ENCODE results near the gene MYO9B.

Gene MYO9B

DNA sequence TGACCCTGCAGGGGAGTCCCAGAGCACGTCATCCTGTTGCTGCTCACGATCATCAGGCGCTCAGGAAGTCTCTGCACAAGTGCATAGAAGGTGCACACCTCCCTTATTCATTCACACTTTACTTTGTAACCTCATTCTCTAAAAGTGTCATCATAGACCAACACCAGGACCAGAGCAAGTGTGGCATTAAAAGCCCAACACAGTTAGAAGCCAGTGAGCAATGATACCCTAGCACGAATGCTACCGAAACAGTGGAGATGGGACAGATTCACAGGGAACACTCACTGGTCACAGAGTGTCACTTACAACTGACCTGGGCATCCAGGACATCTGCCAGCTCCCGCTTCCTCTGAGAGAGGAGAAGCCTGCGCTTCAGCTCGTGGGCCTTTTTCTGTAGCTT lies 17.3 kb upstream of the MYO9B start:
- H3K9ac ChIP-seq (ENCODE audit: low read length in 5 of 5): no peak overlapping the region
- H3K4me3 ChIP-seq (ENCODE audit: low read depth in 1 of 5, low read length in 5 of 5): peak overlapping the region in 1 of 5 donors; percentile 16
- H3K36me3 ChIP-seq (ENCODE audit: control insufficient read depth in 5 of 5, insufficient read depth in 5 of 5, low read length in 5 of 5): peaks cover 4 to 50% (median 40%) of the 10 kb centered on the region in 5 donors
- no peaks in the 10 kb centered on the region for H3K27me3 ChIP-seq (ENCODE audit: control insufficient read depth in 5 of 5, insufficient read depth in 4 of 5, low read length in 5 of 5)
- peaks cover 0 to 7% (median 3%) of the 10 kb centered on the region in 5 donors for H3K4me1 ChIP-seq (ENCODE audit: control insufficient read depth in 5 of 5, insufficient read depth in 5 of 5, low read length in 5 of 5)
- peaks cover 3 to 15% (median 13%) of the 10 kb centered on the region in 5 donors for H3K9me3 ChIP-seq (ENCODE audit: control insufficient read depth in 5 of 5, low read length in 5 of 5)
- no peak overlapping the region for H3K27ac ChIP-seq (ENCODE audit: low read depth, low read length)

DNA sequence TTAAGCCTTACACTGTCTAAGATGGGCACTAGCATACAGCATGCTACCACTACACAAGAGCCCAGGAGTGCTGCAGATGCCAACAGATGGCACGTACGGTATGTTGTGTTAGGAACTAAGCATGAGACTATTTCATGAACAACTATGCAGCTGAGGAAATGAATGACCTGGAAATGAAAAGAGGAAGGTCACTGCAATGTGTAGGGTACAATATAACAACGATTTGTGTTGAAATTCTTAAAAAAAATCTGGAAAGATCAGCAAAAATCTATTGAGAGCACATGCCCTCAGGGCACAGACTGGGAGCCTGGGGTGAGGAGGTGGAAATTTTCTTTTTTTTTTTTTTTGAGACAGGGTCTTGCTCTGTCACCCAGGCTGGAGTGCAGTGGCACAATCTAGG lies 14.8 kb upstream of the MYO9B start:
- no peaks in the 10 kb centered on the region for H3K27me3 ChIP-seq (ENCODE audit: control insufficient read depth in 5 of 5, insufficient read depth in 4 of 5, low read length in 5 of 5)
- H3K9ac ChIP-seq (ENCODE audit: low read length in 5 of 5): no peak overlapping the region
- H3K36me3 ChIP-seq (ENCODE audit: control insufficient read depth in 5 of 5, insufficient read depth in 5 of 5, low read length in 5 of 5): peaks cover 4 to 33% (median 29%) of the 10 kb centered on the region in 5 donors
- no peak overlapping the region for H3K27ac ChIP-seq (ENCODE audit: low read depth, low read length)
- peaks cover 3 to 15% (median 13%) of the 10 kb centered on the region in 5 donors for H3K9me3 ChIP-seq (ENCODE audit: control insufficient read depth in 5 of 5, low read length in 5 of 5)
- H3K4me3 ChIP-seq (ENCODE audit: low read depth in 1 of 5, low read length in 5 of 5): no peak overlapping the region
- peaks cover 0 to 7% (median 3%) of the 10 kb centered on the region in 5 donors for H3K4me1 ChIP-seq (ENCODE audit: control insufficient read depth in 5 of 5, insufficient read depth in 5 of 5, low read length in 5 of 5)

DNA sequence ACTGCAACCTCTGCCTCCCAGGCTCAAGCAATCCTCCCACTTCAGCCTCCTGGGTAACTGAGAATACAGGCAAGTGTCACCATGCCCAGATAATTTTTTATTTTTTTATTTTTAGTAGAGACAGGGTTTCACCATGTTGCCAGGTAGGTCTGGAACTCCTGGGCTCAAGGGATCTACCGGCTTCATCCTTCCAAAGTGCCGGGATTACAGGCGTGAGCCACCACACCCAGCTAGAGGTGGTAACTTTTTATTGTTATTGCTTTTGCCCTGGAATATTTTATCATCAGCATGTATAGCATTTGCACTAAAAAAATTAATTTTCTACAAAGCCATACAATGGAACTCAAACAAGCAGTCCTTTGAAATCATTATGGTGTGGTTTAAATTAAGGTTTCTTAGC lies 14.4 kb upstream of the MYO9B start:
- Histone ChIP-seq H3K36me3 (ENCODE audit: control insufficient read depth in 5 of 5, insufficient read depth in 5 of 5, low read length in 5 of 5) (peaks cover 4 to 29% (median 25%) of the 10 kb centered on the region in 5 donors), H3K27ac (ENCODE audit: low read depth, low read length) (no peak overlapping the region), H3K27me3 (ENCODE audit: control insufficient read depth in 5 of 5, insufficient read depth in 4 of 5, low read length in 5 of 5) (no peaks in the 10 kb centered on the region), H3K9ac (ENCODE audit: low read length in 5 of 5) (no peak overlapping the region), H3K4me1 (ENCODE audit: control insufficient read depth in 5 of 5, insufficient read depth in 5 of 5, low read length in 5 of 5) (peaks cover 0 to 7% (median 3%) of the 10 kb centered on the region in 5 donors), H3K9me3 (ENCODE audit: control insufficient read depth in 5 of 5, low read length in 5 of 5) (peaks cover 3 to 15% (median 13%) of the 10 kb centered on the region in 5 donors), H3K4me3 (ENCODE audit: low read depth in 1 of 5, low read length in 5 of 5) (no peak overlapping the region)

DNA sequence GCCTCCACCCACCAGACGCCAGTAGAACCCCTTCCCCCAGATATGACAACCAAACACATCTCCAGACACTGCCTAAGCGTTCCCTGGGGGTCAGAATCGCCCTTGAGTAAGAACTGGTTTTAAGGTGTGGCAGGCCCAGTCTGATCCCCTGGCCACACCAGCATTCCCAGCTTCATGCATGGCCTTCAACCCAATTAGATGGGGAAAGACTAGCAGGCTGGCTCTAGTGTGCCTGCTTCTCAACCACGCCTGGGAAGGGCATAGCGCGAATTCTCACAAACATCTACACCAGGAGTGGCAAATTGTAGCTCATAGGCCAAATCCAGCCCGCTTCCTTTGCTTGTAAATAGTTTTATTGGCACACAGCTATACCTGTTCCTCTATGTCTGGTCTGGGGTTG lies 13.9 kb upstream of the MYO9B start:
- no peak overlapping the region for H3K9ac ChIP-seq (ENCODE audit: low read length in 5 of 5)
- H3K4me1 ChIP-seq (ENCODE audit: control insufficient read depth in 5 of 5, insufficient read depth in 5 of 5, low read length in 5 of 5): peaks cover 0 to 7% (median 3%) of the 10 kb centered on the region in 5 donors
- H3K27me3 ChIP-seq (ENCODE audit: control insufficient read depth in 5 of 5, insufficient read depth in 4 of 5, low read length in 5 of 5): no peaks in the 10 kb centered on the region
- H3K36me3 ChIP-seq (ENCODE audit: control insufficient read depth in 5 of 5, insufficient read depth in 5 of 5, low read length in 5 of 5): peaks cover 4 to 25% (median 23%) of the 10 kb centered on the region in 5 donors
- no peak overlapping the region for H3K27ac ChIP-seq (ENCODE audit: low read depth, low read length)
- H3K4me3 ChIP-seq (ENCODE audit: low read depth in 1 of 5, low read length in 5 of 5): no peak overlapping the region
- H3K9me3 ChIP-seq (ENCODE audit: control insufficient read depth in 5 of 5, low read length in 5 of 5): peaks cover 3 to 15% (median 13%) of the 10 kb centered on the region in 5 donors

DNA sequence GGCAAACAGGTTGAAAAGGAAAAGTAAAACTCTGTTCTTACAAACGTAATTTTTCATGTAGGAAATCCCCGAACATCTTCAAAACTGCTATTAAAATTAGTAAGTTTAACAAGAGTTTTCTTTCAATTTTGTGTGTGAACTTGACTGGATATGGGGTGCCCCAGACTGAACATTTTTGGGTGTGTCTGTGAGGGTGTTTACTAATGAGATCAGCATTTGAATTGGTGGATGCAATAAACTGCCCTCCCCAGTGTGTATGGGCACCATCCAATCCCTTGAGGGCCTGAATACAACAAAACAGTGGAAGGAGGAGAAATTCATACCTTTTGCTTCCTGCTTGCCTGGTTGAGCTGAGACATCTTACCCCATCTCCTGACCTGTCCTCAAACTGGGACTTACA lies 12.1 kb upstream of the MYO9B start:
- Histone ChIP-seq H3K4me3 (ENCODE audit: low read depth in 1 of 5, low read length in 5 of 5) (no peak overlapping the region), H3K4me1 (ENCODE audit: control insufficient read depth in 5 of 5, insufficient read depth in 5 of 5, low read length in 5 of 5) (peaks cover 0 to 13% (median 5%) of the 10 kb centered on the region in 5 donors), H3K36me3 (ENCODE audit: control insufficient read depth in 5 of 5, insufficient read depth in 5 of 5, low read length in 5 of 5) (peaks cover 4 to 17% (median 13%) of the 10 kb centered on the region in 5 donors), H3K9me3 (ENCODE audit: control insufficient read depth in 5 of 5, low read length in 5 of 5) (peaks cover 0 to 8% (median 6%) of the 10 kb centered on the region in 5 donors), H3K27me3 (ENCODE audit: control insufficient read depth in 5 of 5, insufficient read depth in 4 of 5, low read length in 5 of 5) (no peaks in the 10 kb centered on the region), H3K27ac (ENCODE audit: low read depth, low read length) (no peak overlapping the region), H3K9ac (ENCODE audit: low read length in 5 of 5) (no peak overlapping the region)

DNA sequence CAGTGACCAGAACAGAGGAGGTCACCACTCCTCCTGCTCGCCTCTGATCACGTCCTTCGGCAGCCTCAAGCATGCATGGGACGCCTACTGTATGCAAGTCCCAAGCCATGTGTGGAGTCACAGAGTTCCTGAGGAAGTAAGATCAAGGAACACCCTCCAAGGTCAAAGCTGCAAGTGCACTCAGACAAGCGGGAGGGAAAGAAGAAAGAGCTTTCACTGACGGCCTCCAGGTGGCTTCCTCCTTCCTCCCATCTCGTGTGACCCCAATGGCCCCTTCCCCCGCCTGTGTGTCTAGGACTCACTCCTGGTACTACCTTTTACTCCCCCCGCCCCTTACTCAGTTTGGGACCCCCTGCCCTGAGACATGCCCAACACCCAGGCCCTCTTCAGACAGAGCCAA lies 6.4 kb upstream of the MYO9B start:
- H3K36me3 ChIP-seq (ENCODE audit: control insufficient read depth in 5 of 5, insufficient read depth in 5 of 5, low read length in 5 of 5): peaks cover 0 to 30% (median 8%) of the 10 kb centered on the region in 5 donors
- H3K9me3 ChIP-seq (ENCODE audit: control insufficient read depth in 5 of 5, low read length in 5 of 5): no peaks in the 10 kb centered on the region
- H3K9ac ChIP-seq (ENCODE audit: low read length in 5 of 5): no peak overlapping the region
- H3K4me1 ChIP-seq (ENCODE audit: control insufficient read depth in 5 of 5, insufficient read depth in 5 of 5, low read length in 5 of 5): peaks cover 2 to 9% (median 5%) of the 10 kb centered on the region in 5 donors
- no peaks in the 10 kb centered on the region for H3K27me3 ChIP-seq (ENCODE audit: control insufficient read depth in 5 of 5, insufficient read depth in 4 of 5, low read length in 5 of 5)
- no peak overlapping the region for H3K4me3 ChIP-seq (ENCODE audit: low read depth in 1 of 5, low read length in 5 of 5)
- H3K27ac ChIP-seq (ENCODE audit: low read depth, low read length): no peak overlapping the region

DNA sequence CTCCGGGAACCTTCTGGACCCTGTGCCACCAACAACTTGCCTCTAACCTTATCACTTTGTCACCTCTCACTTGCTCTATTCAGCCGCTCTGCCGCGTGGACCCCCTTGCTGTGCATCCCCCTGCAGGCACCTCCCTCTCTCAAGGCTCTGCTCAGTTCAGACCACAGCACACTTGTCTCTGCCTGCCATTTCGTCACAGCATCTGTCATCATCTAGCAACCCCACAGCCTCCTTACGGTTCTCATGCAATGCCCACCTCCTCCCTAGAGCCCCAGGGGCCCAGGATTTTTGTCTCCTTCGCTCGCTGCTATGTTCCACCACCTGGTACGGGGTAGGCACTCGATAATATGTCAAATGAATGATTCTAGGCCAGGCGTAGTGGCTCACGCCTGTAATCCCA lies 5.2 kb upstream of the MYO9B start:
- H3K4me1 ChIP-seq (ENCODE audit: control insufficient read depth in 5 of 5, insufficient read depth in 5 of 5, low read length in 5 of 5): peaks cover 2 to 19% (median 13%) of the 10 kb centered on the region in 5 donors
- H3K27me3 ChIP-seq (ENCODE audit: control insufficient read depth in 5 of 5, insufficient read depth in 4 of 5, low read length in 5 of 5): no peaks in the 10 kb centered on the region
- H3K4me3 ChIP-seq (ENCODE audit: low read depth in 1 of 5, low read length in 5 of 5): no peak overlapping the region
- H3K9ac ChIP-seq (ENCODE audit: low read length in 5 of 5): no peak overlapping the region
- H3K36me3 ChIP-seq (ENCODE audit: control insufficient read depth in 5 of 5, insufficient read depth in 5 of 5, low read length in 5 of 5): peaks cover 0 to 30% (median 8%) of the 10 kb centered on the region in 5 donors
- no peaks in the 10 kb centered on the region for H3K9me3 ChIP-seq (ENCODE audit: control insufficient read depth in 5 of 5, low read length in 5 of 5)
- H3K27ac ChIP-seq (ENCODE audit: low read depth, low read length): no peak overlapping the region

DNA sequence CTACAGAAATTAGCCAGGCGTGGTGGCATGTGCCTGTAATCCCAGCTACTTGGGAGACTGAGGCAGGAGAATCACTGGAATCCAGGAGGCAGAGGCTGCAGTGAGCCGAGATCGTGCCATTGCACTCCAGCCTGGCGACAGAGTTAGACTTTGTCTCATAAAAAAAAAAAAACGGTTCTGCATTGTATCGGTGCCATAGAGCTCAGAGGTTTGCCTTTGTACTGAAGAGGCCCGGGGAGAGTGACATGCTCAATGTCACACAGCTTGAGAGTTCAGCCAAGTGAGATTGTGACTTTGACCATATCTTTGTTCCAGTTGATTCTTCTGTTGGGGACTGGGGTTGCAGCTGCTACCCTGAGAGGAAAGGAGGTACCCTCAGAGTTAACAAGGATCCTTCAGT lies 4.7 kb upstream of the MYO9B start:
- H3K4me1 ChIP-seq (ENCODE audit: control insufficient read depth in 5 of 5, insufficient read depth in 5 of 5, low read length in 5 of 5): peaks cover 2 to 21% (median 13%) of the 10 kb centered on the region in 5 donors
- H3K36me3 ChIP-seq (ENCODE audit: control insufficient read depth in 5 of 5, insufficient read depth in 5 of 5, low read length in 5 of 5): peaks cover 0 to 30% (median 8%) of the 10 kb centered on the region in 5 donors
- H3K4me3 ChIP-seq (ENCODE audit: low read depth in 1 of 5, low read length in 5 of 5): no peak overlapping the region

DNA sequence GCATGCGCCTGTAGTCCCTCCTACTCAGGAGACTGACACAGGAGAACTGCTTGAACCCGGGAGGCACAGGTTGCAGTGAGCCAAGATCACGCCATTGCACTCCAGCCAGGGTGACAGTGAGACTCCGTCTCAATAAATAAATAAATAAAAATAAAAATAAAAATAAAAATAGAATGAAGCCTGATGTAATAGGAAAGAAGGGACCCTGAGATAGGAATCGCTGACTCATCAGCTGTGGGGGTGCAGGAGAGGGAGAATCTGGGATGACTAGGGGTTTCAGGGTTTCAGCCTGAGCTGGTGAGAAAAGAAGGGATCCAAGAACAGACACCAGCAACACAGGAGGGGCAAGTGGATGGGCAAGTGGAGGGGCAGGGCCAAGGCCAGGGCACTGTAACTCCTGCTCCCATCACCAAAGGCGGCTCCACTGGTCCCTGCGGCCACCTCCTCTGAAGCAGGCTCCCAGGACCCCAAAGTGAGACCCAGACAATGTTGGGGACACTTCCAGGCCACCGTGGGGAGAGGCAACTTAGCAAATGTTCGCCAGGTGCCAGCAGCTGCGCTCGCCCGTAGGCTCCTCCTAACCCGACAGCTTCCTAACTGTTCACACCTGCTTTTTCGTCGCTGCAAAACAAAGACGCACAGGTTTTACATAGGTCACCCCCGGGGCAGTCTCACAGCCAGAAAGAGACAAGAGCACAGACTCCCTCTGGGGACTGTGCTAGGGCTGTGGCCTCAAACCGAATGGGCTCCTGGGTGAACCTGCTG lies 1.5 kb upstream of the MYO9B start:
- Histone ChIP-seq H3K4me1 (ENCODE audit: control insufficient read depth in 5 of 5, insufficient read depth in 5 of 5, low read length in 5 of 5) (peaks cover 10 to 46% (median 41%) of the 10 kb centered on the region in 5 donors), H3K9ac (ENCODE audit: low read length in 5 of 5) (peak overlapping the region in 3 of 5 donors; percentile 81 to 85 (median 82)), H3K27ac (ENCODE audit: low read depth, low read length) (peak overlapping the region; percentile 65), H3K36me3 (ENCODE audit: control insufficient read depth in 5 of 5, insufficient read depth in 5 of 5, low read length in 5 of 5) (peaks cover 0 to 22% (median 5%) of the 10 kb centered on the region in 5 donors), H3K9me3 (ENCODE audit: control insufficient read depth in 5 of 5, low read length in 5 of 5) (no peaks in the 10 kb centered on the region), H3K4me3 (ENCODE audit: low read depth in 1 of 5, low read length in 5 of 5) (peak overlapping the region; percentile 85 to 90 (median 87)), H3K27me3 (ENCODE audit: control insufficient read depth in 5 of 5, insufficient read depth in 4 of 5, low read length in 5 of 5) (no peaks in the 10 kb centered on the region)

More for the DNA sequence above, 4.7 kb upstream of the MYO9B start:
- Histone ChIP-seq H3K27me3 (ENCODE audit: control insufficient read depth in 5 of 5, insufficient read depth in 4 of 5, low read length in 5 of 5) (no peaks in the 10 kb centered on the region), H3K27ac (ENCODE audit: low read depth, low read length) (no peak overlapping the region), H3K9ac (ENCODE audit: low read length in 5 of 5) (no peak overlapping the region), H3K9me3 (ENCODE audit: control insufficient read depth in 5 of 5, low read length in 5 of 5) (no peaks in the 10 kb centered on the region)

DNA sequence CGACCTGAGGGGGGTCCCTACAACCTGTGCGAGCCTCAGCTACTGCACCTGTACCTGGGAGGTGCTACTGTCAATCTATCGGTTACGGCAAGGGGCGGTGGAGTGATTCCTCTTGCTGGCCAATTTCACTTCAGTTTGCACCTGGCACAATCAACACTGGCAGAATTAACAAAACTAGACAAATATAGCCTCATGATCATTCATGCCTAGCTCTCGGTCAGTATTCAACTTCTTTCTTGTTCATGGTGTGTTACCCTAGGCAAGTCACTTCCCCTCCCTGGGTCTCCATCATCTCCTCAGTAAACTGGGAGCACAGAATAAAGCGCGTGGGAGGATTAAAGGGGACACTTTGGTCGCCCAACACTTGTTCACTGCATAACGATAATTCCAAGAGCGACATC lies 943 bp upstream of the MYO9B start:
- Histone ChIP-seq H3K27me3 (ENCODE audit: control insufficient read depth in 5 of 5, insufficient read depth in 4 of 5, low read length in 5 of 5) (no peaks in the 10 kb centered on the region), H3K4me1 (ENCODE audit: control insufficient read depth in 5 of 5, insufficient read depth in 5 of 5, low read length in 5 of 5) (peaks cover 10 to 52% (median 47%) of the 10 kb centered on the region in 5 donors), H3K4me3 (ENCODE audit: low read depth in 1 of 5, low read length in 5 of 5) (peak overlapping the region; percentile 85 to 90 (median 87)), H3K27ac (ENCODE audit: low read depth, low read length) (peak overlapping the region; percentile 65), H3K9ac (ENCODE audit: low read length in 5 of 5) (peak overlapping the region; percentile 64 to 85 (median 81)), H3K9me3 (ENCODE audit: control insufficient read depth in 5 of 5, low read length in 5 of 5) (no peaks in the 10 kb centered on the region), H3K36me3 (ENCODE audit: control insufficient read depth in 5 of 5, insufficient read depth in 5 of 5, low read length in 5 of 5) (peaks cover 0 to 21% (median 5%) of the 10 kb centered on the region in 5 donors)

All from subcutaneous abdominal adipose tissue (tissue), 5 donors.